Left ventricle myocardium inferior (tissue), 1 donor: ENCODE measurements around the gene SCAMP1. TPM values are rescaled to one million over a fixed set of nuclear protein-coding genes. Genes with fewer than 3 reads are reported as not detected.

Experiments used
- DNase-seq: peaks from one replicate; pipeline ENCODE4 v3.0.0-alpha.2; 2020
- H3K27ac ChIP-seq: fragments of 200-600 bp; replicated peaks from 2 replicates; pipeline ENCODE4 v1.8.0; 2021
- H3K27me3 ChIP-seq: fragments of 200-600 bp; 2 replicates; pipeline ENCODE4 v1.8.0; 2021; ENCODE audit warnings: low read depth
- H3K36me3 ChIP-seq: fragments of 200-600 bp; 2 replicates; pipeline ENCODE4 v1.8.0; 2021
- H3K4me1 ChIP-seq: fragments of 200-600 bp; 2 replicates; pipeline ENCODE4 v1.8.0; 2021
- H3K4me3 ChIP-seq: fragments of 200-600 bp; 2 replicates; pipeline ENCODE4 v1.8.0; 2021; ENCODE audit warnings: mild to moderate bottlenecking, moderate library complexity
- H3K9me3 ChIP-seq: fragments of 200-600 bp; replicated peaks from 2 replicates; pipeline ENCODE4 v1.8.0; 2021
- intact Hi-C: fragments of 100-400 bp; cut with micrococcal nuclease; formaldehyde crosslinking; loops from one replicate; pipeline ENCODE4 v1.11.0; 2022
- total RNA-seq: library from RNA; stranded (reverse); fragmentation: NEBNext Ultra II Directional; extraction: Animal tissue kit (Norgen Biotek cat#: 25700); gene quantifications from one replicate; pipeline ENCODE4 v1.2.1, GENCODE V29; 2021
- TF ChIP-seq, protein P1 (sequence below): fragments of 200-600 bp; IDR thresholded peaks from 2 replicates; pipeline ENCODE4 v1.8.0; 2021; ENCODE audit warnings: antibody characterized with exemption, mild to moderate bottlenecking, borderline replicate concordance
- donor health status: DM: no; HTN: yes; CAD: no; lungs with severe emphysema.

SCAMP1 gene
- total RNA-seq, 1 donor from 2014 or later: 29.2 TPM

DNA sequence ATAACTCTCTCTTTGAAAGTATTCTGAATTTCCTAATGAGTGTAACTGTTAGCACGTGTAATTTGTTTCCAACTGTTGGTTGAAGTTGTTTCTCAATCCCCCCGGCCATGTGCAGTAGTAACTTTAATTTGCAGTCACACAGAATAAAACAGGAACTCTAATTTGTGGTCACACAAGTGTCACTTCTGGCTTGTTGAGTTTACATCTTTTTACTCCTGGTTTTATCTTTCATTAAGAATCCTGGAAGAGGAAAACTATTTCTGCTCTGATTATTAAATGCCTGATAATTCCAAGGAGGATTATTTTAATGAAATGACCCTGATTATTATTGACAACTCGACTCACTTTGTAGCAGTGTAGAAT, 1.2 kb downstream of the SCAMP1 start:
- Histone ChIP-seq H3K36me3 (no peaks in the 10 kb centered on the region), H3K4me1 (peaks cover 40% of the 10 kb centered on the region), H3K9me3 (no peaks in the 10 kb centered on the region), H3K27ac (peak overlapping the region; percentile 95), H3K27me3 (no peaks in the 10 kb centered on the region), H3K4me3 (peak overlapping the region; percentile 96)
- DNase-seq: no peak
- intact Hi-C loops: loop anchor here (2.0 kb wide), 1 partner anchor 67 kb away; the partner anchor contains the start of gene AP3B1
- TF ChIP-seq, protein P1, sequence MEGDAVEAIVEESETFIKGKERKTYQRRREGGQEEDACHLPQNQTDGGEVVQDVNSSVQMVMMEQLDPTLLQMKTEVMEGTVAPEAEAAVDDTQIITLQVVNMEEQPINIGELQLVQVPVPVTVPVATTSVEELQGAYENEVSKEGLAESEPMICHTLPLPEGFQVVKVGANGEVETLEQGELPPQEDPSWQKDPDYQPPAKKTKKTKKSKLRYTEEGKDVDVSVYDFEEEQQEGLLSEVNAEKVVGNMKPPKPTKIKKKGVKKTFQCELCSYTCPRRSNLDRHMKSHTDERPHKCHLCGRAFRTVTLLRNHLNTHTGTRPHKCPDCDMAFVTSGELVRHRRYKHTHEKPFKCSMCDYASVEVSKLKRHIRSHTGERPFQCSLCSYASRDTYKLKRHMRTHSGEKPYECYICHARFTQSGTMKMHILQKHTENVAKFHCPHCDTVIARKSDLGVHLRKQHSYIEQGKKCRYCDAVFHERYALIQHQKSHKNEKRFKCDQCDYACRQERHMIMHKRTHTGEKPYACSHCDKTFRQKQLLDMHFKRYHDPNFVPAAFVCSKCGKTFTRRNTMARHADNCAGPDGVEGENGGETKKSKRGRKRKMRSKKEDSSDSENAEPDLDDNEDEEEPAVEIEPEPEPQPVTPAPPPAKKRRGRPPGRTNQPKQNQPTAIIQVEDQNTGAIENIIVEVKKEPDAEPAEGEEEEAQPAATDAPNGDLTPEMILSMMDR: no peak

DNA sequence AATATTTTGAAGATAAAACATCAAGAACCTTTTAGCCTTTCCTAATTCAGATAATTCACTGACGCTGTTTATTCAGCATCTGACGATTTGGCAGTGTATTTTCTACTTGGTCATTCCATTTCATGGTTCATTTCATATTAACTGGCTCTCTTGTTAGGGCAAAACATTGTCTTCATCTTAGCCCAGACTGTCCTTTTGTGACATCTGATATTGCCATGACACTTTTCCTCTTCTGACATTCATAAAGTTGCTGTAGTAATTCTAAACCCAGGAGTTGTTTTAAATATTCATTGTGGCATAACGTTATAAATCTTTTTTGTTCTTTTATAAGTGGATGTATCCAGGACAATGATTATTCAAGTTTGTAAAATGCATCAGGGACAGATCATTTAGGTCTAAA, 1.8 kb downstream of the SCAMP1 start:
- Histone ChIP-seq H3K4me1 (peaks cover 44% of the 10 kb centered on the region), H3K27me3 (no peaks in the 10 kb centered on the region), H3K36me3 (no peaks in the 10 kb centered on the region), H3K27ac (peak overlapping the region; percentile 95), H3K9me3 (no peaks in the 10 kb centered on the region), H3K4me3 (peak overlapping the region; percentile 96)
- TF ChIP-seq, protein P1: no peak
- intact Hi-C loops: no loop called here
- no peak for DNase-seq

DNA sequence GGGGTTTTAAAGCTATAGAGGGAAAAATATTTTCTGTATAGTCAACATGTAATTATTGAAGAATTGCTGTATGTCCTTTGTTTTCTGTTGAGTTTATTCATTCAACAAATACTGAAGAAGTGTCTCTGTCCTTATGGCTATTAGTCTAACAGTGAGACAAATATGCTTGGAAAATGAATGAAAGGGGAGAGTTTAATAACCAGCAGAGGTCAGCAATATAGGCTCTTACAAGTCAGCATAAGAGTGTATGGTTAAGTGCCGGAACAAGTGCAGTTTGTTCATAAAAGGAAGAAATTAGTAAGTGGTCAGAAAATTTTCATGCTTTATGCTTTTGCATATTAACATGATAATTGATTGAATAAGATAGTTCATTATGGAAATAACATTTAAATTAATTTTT, 3.6 kb downstream of the SCAMP1 start:
- Histone ChIP-seq H3K36me3 (no peaks in the 10 kb centered on the region), H3K9me3 (no peaks in the 10 kb centered on the region), H3K4me3 (no peak overlapping the region), H3K27me3 (no peaks in the 10 kb centered on the region), H3K27ac (no peak overlapping the region), H3K4me1 (peaks cover 49% of the 10 kb centered on the region)
- TF ChIP-seq, protein P1: no peak
- DNase-seq: no peak
- intact Hi-C loops: no loop called here

DNA sequence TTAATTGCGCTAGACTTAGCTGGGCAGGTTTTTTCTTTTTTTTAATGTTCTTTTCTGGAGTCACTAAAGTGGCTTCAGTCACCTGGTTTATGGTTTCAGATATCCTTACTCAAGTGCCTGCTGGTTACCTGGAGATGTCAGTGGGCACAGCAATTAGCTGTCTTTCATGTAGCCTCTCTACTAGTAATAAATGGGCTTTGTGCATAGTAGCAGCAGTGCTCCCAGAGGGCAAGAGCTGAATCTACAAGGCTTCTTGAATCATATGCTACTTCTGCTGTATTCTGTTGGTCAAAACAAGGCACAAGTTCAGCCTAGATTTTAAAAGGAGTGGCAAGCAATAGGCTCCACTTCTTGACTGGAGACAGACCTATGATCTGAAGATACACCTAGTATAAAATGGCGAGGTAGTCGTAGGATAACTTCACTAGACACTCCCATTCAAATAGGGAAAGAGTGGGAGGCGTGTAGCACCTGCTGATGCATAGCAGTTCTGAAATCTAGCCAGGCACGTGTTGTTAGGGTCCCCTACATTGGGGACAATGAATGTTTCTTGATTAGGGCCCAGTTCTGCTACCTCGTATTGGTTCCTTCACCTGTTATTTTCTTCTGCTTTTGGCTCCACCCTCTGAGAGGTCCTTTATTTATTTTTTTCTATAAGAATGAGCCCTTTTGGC, 7.0 kb downstream of the SCAMP1 start:
- intact Hi-C loops: no loop called here
- DNase-seq: no peak
- Histone ChIP-seq H3K36me3 (no peaks in the 10 kb centered on the region), H3K4me3 (no peak overlapping the region), H3K9me3 (no peaks in the 10 kb centered on the region), H3K4me1 (peaks cover 49% of the 10 kb centered on the region), H3K27ac (no peak overlapping the region), H3K27me3 (no peaks in the 10 kb centered on the region)
- TF ChIP-seq, protein P1: no peak

DNA sequence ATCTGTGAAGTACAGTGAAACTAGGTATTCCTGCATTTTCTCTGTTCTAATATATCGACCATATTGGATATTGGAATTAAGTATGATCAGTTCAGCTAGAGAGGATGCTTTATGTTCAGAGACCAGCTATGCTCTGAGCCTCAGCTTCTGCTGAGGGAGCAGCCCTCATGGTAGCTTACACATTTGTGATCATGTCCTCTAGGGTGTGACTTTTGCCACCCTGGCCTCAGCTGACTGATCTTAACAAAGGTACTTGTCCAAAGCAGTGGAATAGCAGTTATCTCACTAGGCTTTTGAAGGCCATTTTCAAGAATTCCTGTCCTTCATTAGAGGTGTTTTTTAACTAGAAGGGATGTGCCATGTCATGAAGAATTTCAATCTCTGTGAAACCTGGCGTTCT, 9.3 kb downstream of the SCAMP1 start:
- intact Hi-C loops: no loop called here
- no peaks in the 10 kb centered on the region for H3K9me3 ChIP-seq
- H3K4me3 ChIP-seq: no peak overlapping the region
- H3K36me3 ChIP-seq: no peaks in the 10 kb centered on the region
- TF ChIP-seq, protein P1: no peak
- H3K27me3 ChIP-seq: no peaks in the 10 kb centered on the region
- H3K4me1 ChIP-seq: peaks cover 59% of the 10 kb centered on the region
- H3K27ac ChIP-seq: no peak overlapping the region
- no peak for DNase-seq
